Stimulated activated CD4-positive, alpha-beta T cell treated with anti-CD3 and anti-CD28 coated beads, Interleukin-12 subunit alpha, Interleukin-12 subunit beta, amount 100 ng/mL, for 48 hours (primary cell): Measurements from ENCODE around the gene CDH4.
"Not testable (repeated sequence)": the region's sequence is repeated elsewhere in the genome, so short reads cannot be mapped to it uniquely, and the experiment has no call there.

ENCODE experiments used
- DNase-seq, 3 donors: peaks; one replicate each; pipeline ENCODE4 v3.0.0-alpha.2; 2020; ENCODE audit warnings: low read depth in 2 of 3, low spot score in 1 of 3

Gene CDH4

GRCh38 chr20:61963885-61964674 is 712.0 kb downstream of the CDH4 start:
- no peak for DNase-seq

- DNase-seq, result no peak
Measured at GRCh38 chr20:61964675-61965605, 712.9 kb downstream of the CDH4 start.

- no peak for DNase-seq
Measured at GRCh38 chr20:61965606-61966491, 713.8 kb downstream of the CDH4 start.

- no peak for DNase-seq
Measured at GRCh38 chr20:61966492-61967244, 714.6 kb downstream of the CDH4 start.

GRCh38 chr20:61967300-61967699 is 715.2 kb downstream of the CDH4 start:
- no peak for DNase-seq

GRCh38 chr20:61968036-61968810 is 716.2 kb downstream of the CDH4 start:
- no peak for DNase-seq

GRCh38 chr20:61968932-61969331 is 716.9 kb downstream of the CDH4 start:
- DNase-seq, result no peak

GRCh38 chr20:61969806-61970205 is 717.7 kb downstream of the CDH4 start:
- no peak for DNase-seq

GRCh38 chr20:61970357-61970756 is 718.3 kb downstream of the CDH4 start:
- DNase-seq, result no peak

GRCh38 chr20:61971595-61971994 is 719.5 kb downstream of the CDH4 start:
- DNase-seq, result not testable (repeated sequence)

- no peak for DNase-seq
Measured at GRCh38 chr20:61972636-61973508, 720.8 kb downstream of the CDH4 start.

GRCh38 chr20:61973515-61974356 is 721.7 kb downstream of the CDH4 start:
- no peak for DNase-seq

GRCh38 chr20:61974357-61974665 is 722.2 kb downstream of the CDH4 start:
- DNase-seq, result no peak

- DNase-seq, result no peak
Measured at GRCh38 chr20:61975407-61976129, 723.5 kb downstream of the CDH4 start.

GRCh38 chr20:61976263-61976643 is 724.2 kb downstream of the CDH4 start:
- DNase-seq, result no peak

- DNase-seq, result no peak
Measured at GRCh38 chr20:61976644-61977418, 724.8 kb downstream of the CDH4 start.

- no peak for DNase-seq
Measured at GRCh38 chr20:61977419-61977786, 725.3 kb downstream of the CDH4 start.
